HepG2 (cell line): ENCODE results near the gene ZBTB46. TPM values are rescaled to one million over a fixed set of nuclear protein-coding genes. Genes with fewer than 3 reads are reported as not detected.

Experiments
- KAT7 ChIP-seq: IDR thresholded peaks from 2 replicates; pipeline ENCODE4 v1.6.1; 2018; ENCODE audit warnings: borderline replicate concordance, missing compliant biosample characterization
- KDM2A ChIP-seq: sonication (generic); formaldehyde crosslinking; IDR thresholded peaks from 2 replicates; pipeline ENCODE4 v1.4.0; 2020; ENCODE audit warnings: low read depth, missing genetic modification reagents, borderline replicate concordance
- MYNN ChIP-seq: sonication (generic); formaldehyde crosslinking; IDR thresholded peaks from 2 replicates; pipeline ENCODE4 v1.4.0; 2020; ENCODE audit warnings: mild to moderate bottlenecking, low read depth, missing genetic modification reagents
- POLR2AphosphoS5 ChIP-seq: IDR thresholded peaks from 2 replicates; pipeline ENCODE4 v1.6.1; 2012; ENCODE audit warnings: low read depth, low read length
- TCF7L2 ChIP-seq: IDR thresholded peaks from 2 replicates; pipeline ENCODE4 v1.6.1; 2011; ENCODE audit warnings: mild to moderate bottlenecking, low read depth, low read length, moderate library complexity
- TRIM22 ChIP-seq: fragments of 450-650 bp; IDR thresholded peaks from 2 replicates; pipeline ENCODE4 v1.6.1; 2017
- ZBTB38 ChIP-seq: sonication (generic); formaldehyde crosslinking; IDR thresholded peaks from 2 replicates; pipeline ENCODE4 v1.5.1; 2020; ENCODE audit warnings: mild to moderate bottlenecking, missing genetic modification reagents
- ZNF263 ChIP-seq: sonication (generic); formaldehyde crosslinking; IDR thresholded peaks from 2 replicates; pipeline ENCODE4 v1.4.0; 2020; ENCODE audit warnings: missing genetic modification reagents
- ZNF350 ChIP-seq: sonication (generic); formaldehyde crosslinking; IDR thresholded peaks from 2 replicates; pipeline ENCODE4 v1.4.0; 2020; ENCODE audit warnings: mild to moderate bottlenecking, low read depth, missing genetic modification reagents, borderline replicate concordance
- ZNF510 ChIP-seq: sonication (generic); formaldehyde crosslinking; IDR thresholded peaks from 2 replicates; pipeline ENCODE4 v1.4.0; 2020; ENCODE audit warnings: low read depth, mild to moderate bottlenecking, missing genetic modification reagents
- ZNF646 ChIP-seq: sonication (generic); formaldehyde crosslinking; IDR thresholded peaks from 2 replicates; pipeline ENCODE4 v1.9.0; 2021; ENCODE audit warnings: mild to moderate bottlenecking, missing genetic modification reagents
- ZNF770 ChIP-seq: sonication (generic); formaldehyde crosslinking; IDR thresholded peaks from 2 replicates; pipeline ENCODE4 v1.5.0; 2020; ENCODE audit warnings: mild to moderate bottlenecking, missing genetic modification reagents
- ZNF790 ChIP-seq: sonication (generic); formaldehyde crosslinking; IDR thresholded peaks from 2 replicates; pipeline ENCODE4 v1.8.0; 2022; ENCODE audit warnings: missing genetic modification reagents, mild to moderate bottlenecking, borderline replicate concordance
- ZNF839 ChIP-seq: sonication (generic); formaldehyde crosslinking; IDR thresholded peaks from 2 replicates; pipeline ENCODE4 v1.4.0; 2020; ENCODE audit warnings: missing genetic modification reagents, mild to moderate bottlenecking, borderline replicate concordance
- ZZZ3 ChIP-seq: sonication (generic); formaldehyde crosslinking; IDR thresholded peaks from 2 replicates; pipeline ENCODE4 v1.4.0; 2020; ENCODE audit warnings: missing genetic modification reagents, mild to moderate bottlenecking, borderline replicate concordance
- polyA plus RNA-seq, 8 experiments: library from polyadenylated mRNA; depleted of rRNA in 3 of 8; stranded (reverse) in 7 of 8; unstranded in 1 of 8; fragments of >200 nt; fragmentation: Illumina TruSeq in 4 of 8; extraction: Trizol in 4 of 8; gene quantifications; 2 replicates each; pipeline versions ENCODE4 v1.2.1 to v1.2.3, GENCODE V29; 2011 to 2016; ENCODE audit warnings: low read depth in 4 of 8, missing spikeins in 1 of 8, mixed read lengths in 1 of 8; ENCODE audit not compliant: insufficient read depth in 1 of 8
- total RNA-seq, 5 experiments: library from RNA; depleted of rRNA; stranded (reverse); fragments of >200 nt; fragmentation: Illumina TruSeq; extraction: Trizol; gene quantifications; 2 replicates each; pipeline ENCODE4 v1.2.3, GENCODE V29; 2016; ENCODE audit warnings: low read depth in 1 of 5
- TF ChIP-seq, protein P1 (sequence below): sonication (generic); formaldehyde crosslinking; IDR thresholded peaks from 2 replicates; pipeline ENCODE4 v1.4.0; 2020; ENCODE audit warnings: missing genetic modification reagents, borderline replicate concordance

Gene ZBTB46
- total and polyA plus RNA-seq, 2 of the 13 experiments (the other 11 are each of a cell fraction or from before 2014, with no cell fraction given) = 1.6 to 13.5 TPM

DNA sequence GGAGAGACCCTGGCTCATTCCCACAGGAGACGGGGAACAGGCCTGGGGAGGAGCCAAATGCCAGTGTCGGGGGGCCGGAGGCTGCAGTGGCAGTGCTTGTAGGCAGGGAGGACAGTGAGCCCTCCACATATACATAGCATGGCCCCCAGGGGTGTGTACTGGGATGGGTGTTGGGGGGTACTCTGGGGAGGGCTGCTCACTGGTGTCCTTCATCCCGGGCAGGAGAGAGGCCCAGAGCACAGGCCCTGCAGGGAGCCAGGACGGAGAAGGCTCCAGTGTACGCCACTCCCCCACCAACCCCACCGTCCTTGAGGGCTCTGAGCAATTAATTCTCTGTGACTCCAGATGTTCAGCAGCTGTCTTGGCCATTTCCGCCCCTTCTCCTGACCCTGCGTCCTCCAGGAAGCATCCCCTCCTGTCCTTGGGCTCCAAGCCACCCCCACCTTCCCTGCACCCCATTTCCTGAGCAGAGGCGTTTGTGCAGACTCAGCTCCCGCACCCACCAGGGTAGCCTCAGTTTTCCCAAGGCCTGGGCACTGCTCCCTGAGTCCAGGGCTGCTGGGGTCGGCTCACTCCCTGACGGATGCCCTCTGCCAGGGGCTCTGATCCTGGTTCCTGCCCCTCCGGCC, 26.8 kb upstream of the ZBTB46 start (continued):
- TF ChIP-seq KDM2A (CRISPR knock-in tag) = peak; percentile 60
- TF ChIP-seq ZNF839 (CRISPR knock-in tag) = no peak
- no peak for TF ChIP-seq ZZZ3
- no peak for TF ChIP-seq ZNF510 (CRISPR knock-in tag)
- no peak for TF ChIP-seq TRIM22
- TF ChIP-seq MYNN (CRISPR knock-in tag) = no peak
- no peak for TF ChIP-seq POLR2AphosphoS5
- no peak for TF ChIP-seq ZNF790 (CRISPR knock-in tag)
- TF ChIP-seq KAT7 (CRISPR knock-in tag) = no peak
- TF ChIP-seq ZNF263 (CRISPR knock-in tag) = no peak
- no peak for TF ChIP-seq ZBTB38 (CRISPR knock-in tag)
- no peak for TF ChIP-seq ZNF350 (CRISPR knock-in tag)
- TF ChIP-seq ZNF770 (CRISPR knock-in tag) = no peak
- TF ChIP-seq, protein P1, sequence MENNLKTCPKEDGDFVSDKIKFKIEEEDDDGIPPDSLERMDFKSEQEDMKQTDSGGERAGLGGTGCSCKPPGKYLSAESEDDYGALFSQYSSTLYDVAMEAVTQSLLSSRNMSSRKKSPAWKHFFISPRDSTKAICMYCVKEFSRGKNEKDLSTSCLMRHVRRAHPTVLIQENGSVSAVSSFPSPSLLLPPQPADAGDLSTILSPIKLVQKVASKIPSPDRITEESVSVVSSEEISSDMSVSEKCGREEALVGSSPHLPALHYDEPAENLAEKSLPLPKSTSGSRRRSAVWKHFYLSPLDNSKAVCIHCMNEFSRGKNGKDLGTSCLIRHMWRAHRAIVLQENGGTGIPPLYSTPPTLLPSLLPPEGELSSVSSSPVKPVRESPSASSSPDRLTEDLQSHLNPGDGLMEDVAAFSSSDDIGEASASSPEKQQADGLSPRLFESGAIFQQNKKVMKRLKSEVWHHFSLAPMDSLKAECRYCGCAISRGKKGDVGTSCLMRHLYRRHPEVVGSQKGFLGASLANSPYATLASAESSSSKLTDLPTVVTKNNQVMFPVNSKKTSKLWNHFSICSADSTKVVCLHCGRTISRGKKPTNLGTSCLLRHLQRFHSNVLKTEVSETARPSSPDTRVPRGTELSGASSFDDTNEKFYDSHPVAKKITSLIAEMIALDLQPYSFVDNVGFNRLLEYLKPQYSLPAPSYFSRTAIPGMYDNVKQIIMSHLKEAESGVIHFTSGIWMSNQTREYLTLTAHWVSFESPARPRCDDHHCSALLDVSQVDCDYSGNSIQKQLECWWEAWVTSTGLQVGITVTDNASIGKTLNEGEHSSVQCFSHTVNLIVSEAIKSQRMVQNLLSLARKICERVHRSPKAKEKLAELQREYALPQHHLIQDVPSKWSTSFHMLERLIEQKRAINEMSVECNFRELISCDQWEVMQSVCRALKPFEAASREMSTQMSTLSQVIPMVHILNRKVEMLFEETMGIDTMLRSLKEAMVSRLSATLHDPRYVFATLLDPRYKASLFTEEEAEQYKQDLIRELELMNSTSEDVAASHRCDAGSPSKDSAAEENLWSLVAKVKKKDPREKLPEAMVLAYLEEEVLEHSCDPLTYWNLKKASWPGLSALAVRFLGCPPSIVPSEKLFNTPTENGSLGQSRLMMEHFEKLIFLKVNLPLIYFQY = no peak
- TF ChIP-seq ZNF646 (CRISPR knock-in tag) = peak; percentile 66; the same call in 1 of the 2 replicates
- no peak for TF ChIP-seq TCF7L2
